ENCODE results near the gene MDC1.
A peak's percentile ranks its signal among the peaks of the same experiment; 100 is the strongest.

DNA sequence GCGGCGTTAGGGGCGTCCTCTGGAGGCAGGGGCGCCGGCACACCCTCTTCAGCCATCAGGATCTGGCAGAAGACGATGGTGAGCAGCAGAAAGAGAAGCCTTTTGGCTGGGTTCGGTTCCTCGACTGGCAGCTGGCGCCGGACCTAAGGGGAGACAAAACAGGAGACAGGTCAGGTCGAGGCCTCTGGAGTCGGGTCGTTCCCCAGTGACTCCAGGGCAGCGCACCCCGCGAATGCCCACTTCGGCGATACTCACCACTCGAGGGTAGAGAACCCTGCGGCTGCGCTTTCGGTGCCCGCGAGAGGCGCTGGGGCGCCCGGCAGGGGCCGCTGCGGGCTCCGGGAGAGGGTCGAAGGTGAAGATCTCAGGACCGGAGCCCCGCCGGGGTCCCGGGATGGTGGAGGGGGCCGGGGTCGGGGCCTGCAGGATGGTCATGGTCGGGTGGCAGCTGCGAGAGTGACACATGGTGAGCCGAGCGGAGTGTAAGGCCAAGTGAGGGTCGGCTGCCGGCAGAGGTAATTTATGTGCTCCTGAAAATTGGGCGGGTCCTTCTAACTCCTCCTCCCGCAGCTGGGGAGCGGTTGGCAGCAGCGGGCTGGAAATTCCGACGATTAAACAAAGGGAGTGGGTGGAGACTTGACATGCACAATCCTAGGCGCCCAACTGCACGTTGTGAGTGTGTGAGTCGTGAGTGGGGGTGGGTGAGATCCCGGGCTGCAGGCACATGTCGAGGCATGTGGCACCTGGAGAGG lies 27.1 kb upstream of the MDC1 start, which contains the start of gene IER3:
- TF ChIP-seq, protein P1, sequence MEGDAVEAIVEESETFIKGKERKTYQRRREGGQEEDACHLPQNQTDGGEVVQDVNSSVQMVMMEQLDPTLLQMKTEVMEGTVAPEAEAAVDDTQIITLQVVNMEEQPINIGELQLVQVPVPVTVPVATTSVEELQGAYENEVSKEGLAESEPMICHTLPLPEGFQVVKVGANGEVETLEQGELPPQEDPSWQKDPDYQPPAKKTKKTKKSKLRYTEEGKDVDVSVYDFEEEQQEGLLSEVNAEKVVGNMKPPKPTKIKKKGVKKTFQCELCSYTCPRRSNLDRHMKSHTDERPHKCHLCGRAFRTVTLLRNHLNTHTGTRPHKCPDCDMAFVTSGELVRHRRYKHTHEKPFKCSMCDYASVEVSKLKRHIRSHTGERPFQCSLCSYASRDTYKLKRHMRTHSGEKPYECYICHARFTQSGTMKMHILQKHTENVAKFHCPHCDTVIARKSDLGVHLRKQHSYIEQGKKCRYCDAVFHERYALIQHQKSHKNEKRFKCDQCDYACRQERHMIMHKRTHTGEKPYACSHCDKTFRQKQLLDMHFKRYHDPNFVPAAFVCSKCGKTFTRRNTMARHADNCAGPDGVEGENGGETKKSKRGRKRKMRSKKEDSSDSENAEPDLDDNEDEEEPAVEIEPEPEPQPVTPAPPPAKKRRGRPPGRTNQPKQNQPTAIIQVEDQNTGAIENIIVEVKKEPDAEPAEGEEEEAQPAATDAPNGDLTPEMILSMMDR (IDR thresholded peaks at IDR 0.05) = peak; percentile 37 to 71 (median 65)
- peak in 2 of 4 donors; percentile 90 to 95 for TF ChIP-seq POLR2A (IDR thresholded peaks at IDR 0.05)

Data from esophagus squamous epithelium (tissue), 4 donors.